Measurements from ENCODE around the gene OSBPL2.

Gene OSBPL2

GRCh38 chr20:62285151-62285550 is 46.8 kb downstream of the OSBPL2 start:
- Histone ChIP-seq H3K36me3 (peaks cover 46% of the 10 kb centered on the region), H3K27ac (no peak overlapping the region), H3K4me3 (ENCODE audit: low read depth, low read length) (no peak overlapping the region), H3K27me3 (ENCODE audit: insufficient read depth, low read depth, severe bottlenecking) (no peaks in the 10 kb centered on the region), H3K9me3 (ENCODE audit: severe bottlenecking) (no peaks in the 10 kb centered on the region)
- DNase-seq, result no peak
- no peak for TF ChIP-seq CTCF (IDR thresholded peaks at IDR 0.05; ENCODE audit: low read depth, low read length)

- Histone ChIP-seq H3K36me3 (peaks cover 42% of the 10 kb centered on the region), H3K27me3 (ENCODE audit: insufficient read depth, low read depth, severe bottlenecking) (no peaks in the 10 kb centered on the region), H3K9me3 (ENCODE audit: severe bottlenecking) (no peaks in the 10 kb centered on the region), H3K4me3 (ENCODE audit: low read depth, low read length) (no peak overlapping the region), H3K27ac (no peak overlapping the region)
- no peak for DNase-seq
- TF ChIP-seq CTCF (IDR thresholded peaks at IDR 0.05; ENCODE audit: low read depth, low read length), result no peak
Observed at GRCh38 chr20:62285722-62286121, 47.4 kb downstream of the OSBPL2 start.

- H3K27ac ChIP-seq, result no peak overlapping the region
- H3K4me3 ChIP-seq (ENCODE audit: low read depth, low read length), result no peak overlapping the region
- H3K36me3 ChIP-seq, result peaks cover 37% of the 10 kb centered on the region
- no peak for TF ChIP-seq CTCF (IDR thresholded peaks at IDR 0.05; ENCODE audit: low read depth, low read length)
- H3K9me3 ChIP-seq (ENCODE audit: severe bottlenecking), result no peaks in the 10 kb centered on the region
- no peaks in the 10 kb centered on the region for H3K27me3 ChIP-seq (ENCODE audit: insufficient read depth, low read depth, severe bottlenecking)
- no peak for DNase-seq
Observed at GRCh38 chr20:62286493-62287064, 48.3 kb downstream of the OSBPL2 start.

- Histone ChIP-seq H3K36me3 (peaks cover 37% of the 10 kb centered on the region), H3K4me3 (ENCODE audit: low read depth, low read length) (no peak overlapping the region), H3K27ac (no peak overlapping the region), H3K27me3 (ENCODE audit: insufficient read depth, low read depth, severe bottlenecking) (no peaks in the 10 kb centered on the region), H3K9me3 (ENCODE audit: severe bottlenecking) (no peaks in the 10 kb centered on the region)
- TF ChIP-seq CTCF (IDR thresholded peaks at IDR 0.05; ENCODE audit: low read depth, low read length), result no peak
- no peak for DNase-seq
Observed at GRCh38 chr20:62287129-62287528, 48.8 kb downstream of the OSBPL2 start.

GRCh38 chr20:62287759-62288534 is 49.6 kb downstream of the OSBPL2 start:
- Histone ChIP-seq H3K27me3 (ENCODE audit: insufficient read depth, low read depth, severe bottlenecking) (no peaks in the 10 kb centered on the region), H3K27ac (no peak overlapping the region), H3K36me3 (peaks cover 31% of the 10 kb centered on the region), H3K4me3 (ENCODE audit: low read depth, low read length) (no peak overlapping the region), H3K9me3 (ENCODE audit: severe bottlenecking) (no peaks in the 10 kb centered on the region)
- no peak for TF ChIP-seq CTCF (IDR thresholded peaks at IDR 0.05; ENCODE audit: low read depth, low read length)
- DNase-seq, result no peak

Measured in WERI-Rb-1 (cell line).